NAMALWA (cell line): ENCODE results near the gene RPUSD1.
"Not testable (repeated sequence)": the region's sequence is repeated elsewhere in the genome, so short reads cannot be mapped to it uniquely, and the experiment has no call there.

Experiments used
- DNase-seq: peaks from one replicate; pipeline ENCODE4 v3.0.0-alpha.2; 2015; ENCODE audit warnings: low spot score

RPUSD1 gene

GRCh38 chr16:787978-788398 lies at the start of gene RPUSD1:
RPUSD1 (minus strand) TSS chr16:788381; CDS start chr16:787737, 644 bp downstream.
- no peak for DNase-seq

- DNase-seq = not testable (repeated sequence)
These were observed 48.6 kb upstream of the RPUSD1 start for GRCh38 chr16:836822-837221.

- DNase-seq = no peak
These were observed 48.0 kb upstream of the RPUSD1 start for GRCh38 chr16:836221-836620.

- no peak for DNase-seq
These were observed 47.2 kb upstream of the RPUSD1 start for GRCh38 chr16:835373-835772.

GRCh38 chr16:833411-833810 lies 45.2 kb upstream of the RPUSD1 start:
- DNase-seq = no peak

GRCh38 chr16:832652-833336 lies 44.6 kb upstream of the RPUSD1 start:
- no peak for DNase-seq

- no peak for DNase-seq
These were observed 43.6 kb upstream of the RPUSD1 start for GRCh38 chr16:831571-832413.

GRCh38 chr16:830871-831570 lies 42.8 kb upstream of the RPUSD1 start:
- no peak for DNase-seq

- DNase-seq = no peak
These were observed 42.1 kb upstream of the RPUSD1 start for GRCh38 chr16:830107-830870.

GRCh38 chr16:828891-829290 lies 40.7 kb upstream of the RPUSD1 start:
- no peak for DNase-seq

GRCh38 chr16:827513-827912 lies 39.3 kb upstream of the RPUSD1 start:
- no peak for DNase-seq

GRCh38 chr16:825341-826061 lies 37.3 kb upstream of the RPUSD1 start:
- DNase-seq = no peak

GRCh38 chr16:824601-825000 lies 36.4 kb upstream of the RPUSD1 start:
- no peak for DNase-seq

GRCh38 chr16:824194-824593 lies 36.0 kb upstream of the RPUSD1 start:
- DNase-seq = no peak

- DNase-seq = no peak
These were observed 34.7 kb upstream of the RPUSD1 start for GRCh38 chr16:822909-823297.

GRCh38 chr16:822174-822908 lies 34.2 kb upstream of the RPUSD1 start:
- no peak for DNase-seq

GRCh38 chr16:821751-822150 lies 33.6 kb upstream of the RPUSD1 start:
- DNase-seq = no peak

- no peak for DNase-seq
These were observed 32.6 kb upstream of the RPUSD1 start for GRCh38 chr16:820748-821147.

GRCh38 chr16:820044-820408 lies 31.8 kb upstream of the RPUSD1 start:
- DNase-seq = not testable (repeated sequence)

- DNase-seq = no peak
These were observed 31.3 kb upstream of the RPUSD1 start for GRCh38 chr16:819336-820043.
